GM12872 (cell line): Measurements from ENCODE around the gene AP2S1.

Source experiments
- CTCF ChIP-seq: IDR thresholded peaks from 3 replicates; pipeline ENCODE4 v1.5.1; 2011; ENCODE audit warnings: low read depth, mild to moderate bottlenecking, low read length, moderate library complexity; ENCODE audit not compliant: insufficient read depth

Gene AP2S1

DNA sequence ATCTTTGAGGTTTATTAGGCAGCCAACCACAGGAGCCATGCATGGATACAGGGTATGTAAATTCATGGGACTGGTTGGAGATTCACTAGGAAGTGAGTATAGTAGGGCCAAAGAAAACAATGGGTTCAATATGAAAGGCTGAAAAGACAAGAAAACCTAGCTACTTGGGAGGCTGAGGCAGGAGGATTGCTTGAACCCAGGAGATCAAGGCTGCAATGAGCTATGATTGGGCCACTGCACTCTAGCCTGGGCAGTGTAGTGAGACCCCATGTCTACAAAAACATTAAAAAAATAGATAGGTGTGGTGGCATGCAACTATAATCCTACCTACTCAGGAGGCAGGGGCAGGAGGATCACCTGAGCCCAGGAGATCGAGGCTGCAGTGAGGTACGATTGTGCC is 51.9 kb downstream of the AP2S1 start:
- TF ChIP-seq CTCF: no peak

DNA sequence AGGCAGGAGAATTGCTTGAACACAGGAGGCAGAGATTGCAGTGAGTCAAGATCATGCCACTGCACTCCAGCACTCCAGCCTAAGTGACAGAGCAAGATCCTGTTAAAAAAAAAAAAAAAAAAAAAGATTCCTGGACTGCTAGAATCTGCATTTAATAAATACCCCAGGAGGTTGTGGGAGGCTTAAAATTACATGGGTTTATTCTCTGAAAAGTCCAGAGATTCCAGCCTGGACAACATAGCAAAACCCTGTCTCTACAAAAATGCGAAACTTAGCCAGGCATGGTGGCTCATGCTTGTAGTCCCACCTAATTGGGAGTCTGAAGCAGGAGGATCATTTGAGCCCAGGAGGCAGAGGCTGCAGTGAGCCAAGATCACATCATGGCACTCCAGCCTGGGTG is 52.8 kb downstream of the AP2S1 start:
- no peak for TF ChIP-seq CTCF

GRCh38 chr19:46791944-46792343 is 58.7 kb downstream of the AP2S1 start:
- no peak for TF ChIP-seq CTCF

GRCh38 chr19:46789371-46789770 is 61.3 kb downstream of the AP2S1 start:
- TF ChIP-seq CTCF: no peak

- TF ChIP-seq CTCF: no peak
Measured at GRCh38 chr19:46788968-46789338, 61.7 kb downstream of the AP2S1 start.

- no peak for TF ChIP-seq CTCF
Measured at GRCh38 chr19:46788262-46788967, 62.2 kb downstream of the AP2S1 start, which contains the start of gene SLC1A5. Gene SLC1A5, minus strand, starts transcription at chr19:46788594. Its CDS starts 629 bp downstream, at chr19:46787965.
